Ishikawa (cell line): ENCODE data around the gene PCP4.

Experiments used
- CEBPB ChIP-seq: IDR thresholded peaks from 2 replicates; pipeline ENCODE4 v1.6.1; 2012
- CREB1 ChIP-seq: IDR thresholded peaks from 2 replicates; pipeline ENCODE4 v1.6.1; 2012; ENCODE audit warnings: low read depth
- EGR1 ChIP-seq: IDR thresholded peaks from 2 replicates; pipeline ENCODE4 v1.6.1; 2012
- EP300 ChIP-seq: IDR thresholded peaks from 2 replicates; pipeline ENCODE4 v1.6.1; 2012; ENCODE audit warnings: borderline replicate concordance
- FOXM1 ChIP-seq: IDR thresholded peaks from 2 replicates; pipeline ENCODE4 v1.6.1; 2012; ENCODE audit warnings: low read depth, borderline replicate concordance
- NFIC ChIP-seq: IDR thresholded peaks from 2 replicates; pipeline ENCODE4 v1.6.1; 2012
- RAD21 ChIP-seq: IDR thresholded peaks from 2 replicates; pipeline ENCODE4 v1.6.1; 2012; ENCODE audit warnings: low read depth
- TAF1 ChIP-seq: IDR thresholded peaks from 2 replicates; pipeline ENCODE4 v1.6.1; 2012; ENCODE audit warnings: low read depth, mild to moderate bottlenecking
- TCF12 ChIP-seq: IDR thresholded peaks from 2 replicates; pipeline ENCODE4 v1.6.1; 2012; ENCODE audit warnings: low read depth
- TEAD4 ChIP-seq: IDR thresholded peaks from 2 replicates; pipeline ENCODE4 v1.6.1; 2012
- YY1 ChIP-seq: IDR thresholded peaks from 2 replicates; pipeline ENCODE4 v1.6.1; 2012; ENCODE audit warnings: low read depth
- ZBTB7A ChIP-seq: IDR thresholded peaks from 2 replicates; pipeline ENCODE4 v1.6.1; 2012; ENCODE audit warnings: low read depth
- TF ChIP-seq, protein P1 (sequence below): IDR thresholded peaks from 2 replicates; pipeline ENCODE4 v1.6.1; 2012
- TF ChIP-seq, protein P2 (sequence below): IDR thresholded peaks from 2 replicates; pipeline ENCODE4 v1.6.1; 2012
- TF ChIP-seq, protein P3 (sequence below): IDR thresholded peaks from 2 replicates; pipeline ENCODE4 v1.6.1; 2012; ENCODE audit warnings: low read depth, mild to moderate bottlenecking

The PCP4 gene

DNA sequence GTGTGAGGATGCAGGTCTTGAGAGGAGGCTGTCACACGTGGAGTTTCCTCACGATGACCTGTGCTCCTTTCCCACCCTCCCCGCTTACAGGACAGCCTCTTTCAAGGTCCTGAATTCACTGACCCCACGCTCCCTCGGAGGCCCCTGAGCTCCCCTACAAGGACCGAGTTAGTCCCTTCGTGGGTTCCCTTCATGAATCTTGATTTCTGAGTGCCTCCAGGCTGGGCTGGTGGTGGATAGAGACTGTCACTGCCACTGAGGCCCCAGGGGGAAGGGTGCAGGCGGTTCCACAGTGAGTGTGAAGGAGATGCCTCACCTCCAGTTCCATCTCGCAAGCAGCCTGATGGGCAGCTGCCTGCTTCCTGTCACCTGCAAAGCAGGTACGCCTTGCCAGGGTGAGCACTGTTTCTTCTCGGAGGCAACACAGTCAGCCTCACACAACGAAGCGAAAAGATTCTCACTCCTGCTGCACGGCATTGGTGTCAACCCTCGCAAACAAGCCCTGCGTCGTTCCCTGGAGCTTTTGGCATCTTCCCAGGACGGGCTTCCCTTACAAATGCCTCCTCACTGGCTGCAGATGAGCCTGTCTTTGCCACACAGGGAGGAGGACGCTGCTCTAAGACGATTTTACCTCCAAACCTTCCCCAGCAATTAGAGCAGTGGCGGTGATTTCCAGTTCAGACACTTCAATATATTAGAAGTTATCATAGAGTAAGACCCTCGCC, 26.7 kb upstream of the PCP4 start:
- TF ChIP-seq, protein P1, sequence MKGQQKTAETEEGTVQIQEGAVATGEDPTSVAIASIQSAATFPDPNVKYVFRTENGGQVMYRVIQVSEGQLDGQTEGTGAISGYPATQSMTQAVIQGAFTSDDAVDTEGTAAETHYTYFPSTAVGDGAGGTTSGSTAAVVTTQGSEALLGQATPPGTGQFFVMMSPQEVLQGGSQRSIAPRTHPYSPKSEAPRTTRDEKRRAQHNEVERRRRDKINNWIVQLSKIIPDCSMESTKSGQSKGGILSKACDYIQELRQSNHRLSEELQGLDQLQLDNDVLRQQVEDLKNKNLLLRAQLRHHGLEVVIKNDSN, result no peak
- TF ChIP-seq RAD21 (no peak), TAF1 (no peak), YY1 (no peak), EP300 (no peak), TEAD4 (no peak), EGR1 (no peak), ZBTB7A (no peak), NFIC (no peak), FOXM1 (no peak), CREB1 (no peak), CEBPB (no peak), TCF12 (no peak)
- TF ChIP-seq, protein P2, sequence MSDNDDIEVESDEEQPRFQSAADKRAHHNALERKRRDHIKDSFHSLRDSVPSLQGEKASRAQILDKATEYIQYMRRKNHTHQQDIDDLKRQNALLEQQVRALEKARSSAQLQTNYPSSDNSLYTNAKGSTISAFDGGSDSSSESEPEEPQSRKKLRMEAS, result no peak
- TF ChIP-seq, protein P3, sequence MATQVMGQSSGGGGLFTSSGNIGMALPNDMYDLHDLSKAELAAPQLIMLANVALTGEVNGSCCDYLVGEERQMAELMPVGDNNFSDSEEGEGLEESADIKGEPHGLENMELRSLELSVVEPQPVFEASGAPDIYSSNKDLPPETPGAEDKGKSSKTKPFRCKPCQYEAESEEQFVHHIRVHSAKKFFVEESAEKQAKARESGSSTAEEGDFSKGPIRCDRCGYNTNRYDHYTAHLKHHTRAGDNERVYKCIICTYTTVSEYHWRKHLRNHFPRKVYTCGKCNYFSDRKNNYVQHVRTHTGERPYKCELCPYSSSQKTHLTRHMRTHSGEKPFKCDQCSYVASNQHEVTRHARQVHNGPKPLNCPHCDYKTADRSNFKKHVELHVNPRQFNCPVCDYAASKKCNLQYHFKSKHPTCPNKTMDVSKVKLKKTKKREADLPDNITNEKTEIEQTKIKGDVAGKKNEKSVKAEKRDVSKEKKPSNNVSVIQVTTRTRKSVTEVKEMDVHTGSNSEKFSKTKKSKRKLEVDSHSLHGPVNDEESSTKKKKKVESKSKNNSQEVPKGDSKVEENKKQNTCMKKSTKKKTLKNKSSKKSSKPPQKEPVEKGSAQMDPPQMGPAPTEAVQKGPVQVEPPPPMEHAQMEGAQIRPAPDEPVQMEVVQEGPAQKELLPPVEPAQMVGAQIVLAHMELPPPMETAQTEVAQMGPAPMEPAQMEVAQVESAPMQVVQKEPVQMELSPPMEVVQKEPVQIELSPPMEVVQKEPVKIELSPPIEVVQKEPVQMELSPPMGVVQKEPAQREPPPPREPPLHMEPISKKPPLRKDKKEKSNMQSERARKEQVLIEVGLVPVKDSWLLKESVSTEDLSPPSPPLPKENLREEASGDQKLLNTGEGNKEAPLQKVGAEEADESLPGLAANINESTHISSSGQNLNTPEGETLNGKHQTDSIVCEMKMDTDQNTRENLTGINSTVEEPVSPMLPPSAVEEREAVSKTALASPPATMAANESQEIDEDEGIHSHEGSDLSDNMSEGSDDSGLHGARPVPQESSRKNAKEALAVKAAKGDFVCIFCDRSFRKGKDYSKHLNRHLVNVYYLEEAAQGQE, result no peak

DNA sequence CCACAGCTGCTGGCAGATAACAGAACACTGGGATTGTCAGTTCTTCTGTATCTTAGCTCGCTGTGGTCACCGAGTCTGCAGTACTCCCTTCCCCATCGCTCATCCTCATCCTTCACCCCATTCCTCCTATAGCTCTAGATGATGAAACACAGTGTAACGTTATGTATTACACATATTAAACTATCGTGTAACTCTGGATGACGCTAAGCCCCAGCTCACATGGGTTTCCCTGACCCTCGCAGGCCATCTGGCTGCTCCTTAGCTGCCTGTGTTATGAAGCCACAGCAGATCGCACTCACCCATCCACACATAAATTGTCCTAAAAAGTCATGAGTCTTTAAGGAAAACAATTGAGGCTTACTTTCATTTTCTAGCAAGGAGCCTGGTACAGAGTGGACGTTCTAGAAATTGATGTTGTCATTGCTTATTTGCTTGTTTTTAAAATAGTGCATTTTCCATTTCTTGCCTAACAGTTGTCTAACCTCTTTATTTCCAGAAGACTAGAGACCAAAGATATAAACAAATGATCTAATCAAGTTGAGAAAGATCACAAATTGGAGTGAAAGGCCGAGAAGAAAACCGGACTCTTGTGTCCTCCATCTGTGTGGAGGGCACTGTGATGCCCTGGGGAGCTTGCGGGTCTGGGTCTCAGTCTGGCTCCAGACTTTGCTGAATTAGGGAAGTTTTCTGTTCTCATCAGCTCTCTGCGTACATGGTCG, 24.3 kb upstream of the PCP4 start:
- TF ChIP-seq CEBPB, result no peak
- TF ChIP-seq, protein P3, result no peak

DNA sequence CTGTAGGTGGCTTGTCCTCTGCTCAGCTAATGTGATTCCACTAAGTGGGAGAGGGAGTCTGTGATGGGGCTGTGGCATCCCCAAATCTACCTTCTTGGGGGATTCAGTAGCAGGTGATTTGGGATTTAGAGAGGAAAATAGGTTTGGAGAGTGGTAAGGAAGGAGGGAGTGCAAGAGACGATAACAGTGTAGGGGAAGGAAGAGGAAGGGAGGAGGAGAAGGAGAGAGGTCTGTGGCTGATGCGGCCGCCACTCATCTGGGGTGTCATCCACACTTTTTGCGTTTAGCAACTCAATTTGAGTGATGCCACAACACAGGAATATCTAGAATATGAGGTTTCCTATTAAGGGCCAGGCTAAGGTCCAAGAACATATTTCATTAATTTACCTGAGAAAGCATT, 23.8 kb upstream of the PCP4 start:
- TF ChIP-seq, protein P1, result no peak
- no peak for TF ChIP-seq TAF1

DNA sequence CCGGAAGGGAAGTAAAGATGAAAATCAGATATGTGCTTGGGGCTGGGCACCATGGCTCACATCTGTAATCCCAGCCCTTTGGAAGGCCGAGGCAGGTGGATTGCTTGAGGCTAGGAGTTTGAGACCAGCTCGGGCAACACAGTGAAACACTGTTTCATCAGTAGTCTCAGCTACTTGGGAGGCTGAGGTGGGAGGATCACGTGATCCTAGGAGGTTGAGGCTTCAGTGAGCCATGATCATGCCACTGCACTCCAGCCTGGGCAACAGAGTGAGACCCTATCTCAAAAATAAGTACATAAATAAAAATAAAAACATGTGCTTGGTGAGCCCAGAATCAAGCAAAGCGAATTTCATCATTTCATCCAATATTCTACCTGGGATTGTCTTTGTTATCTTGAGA, 23.3 kb upstream of the PCP4 start:
- TF ChIP-seq TEAD4 (no peak), EGR1 (no peak), YY1 (no peak), NFIC (no peak)

DNA sequence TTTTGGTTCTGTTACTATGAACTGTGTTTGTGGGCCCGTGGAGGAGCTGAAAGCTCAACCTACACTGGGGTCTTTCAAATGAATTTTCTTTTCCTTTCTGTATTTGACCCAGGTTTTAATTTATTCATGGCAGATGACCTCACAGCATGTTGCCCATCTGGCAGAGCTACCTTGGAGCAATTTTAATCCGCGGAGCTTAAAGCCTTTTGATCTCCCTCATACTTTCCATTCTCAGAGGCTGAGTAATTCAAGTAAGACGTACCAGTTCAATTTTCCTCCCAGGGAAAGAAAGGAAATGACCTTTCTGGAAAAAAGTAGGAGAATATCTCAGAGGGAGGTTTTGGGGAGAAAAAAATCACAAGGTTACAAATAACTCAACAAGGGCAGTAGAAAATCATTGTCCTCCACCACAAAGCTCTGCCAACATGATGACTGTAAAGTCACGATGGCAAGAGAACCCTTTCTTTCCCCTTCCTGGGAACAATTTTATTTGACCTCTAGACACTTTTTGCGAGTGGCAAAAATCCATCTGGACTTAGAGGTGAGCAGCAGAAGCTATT, 21.6 kb upstream of the PCP4 start:
- peak; percentile 85 for TF ChIP-seq TEAD4
- 0 out of 2 replicates have a peak, but pooled peaks have one; percentile 5 for TF ChIP-seq RAD21
- no peak for TF ChIP-seq CREB1
- TF ChIP-seq EP300, result peak; percentile 84
- TF ChIP-seq ZBTB7A, result no peak
- no peak for TF ChIP-seq YY1
- TF ChIP-seq TCF12, result peak; percentile 70
- TF ChIP-seq, protein P2, result no peak
- TF ChIP-seq NFIC, result peak; percentile 55
- no peak for TF ChIP-seq TAF1
- TF ChIP-seq, protein P3, result no peak
- TF ChIP-seq CEBPB, result no peak
- TF ChIP-seq FOXM1, result peak; percentile 77
